Urothelium cell line (cell line): ENCODE measurements around the gene CCNL1.
"Not testable (repeated sequence)": the region's sequence is repeated elsewhere in the genome, so short reads cannot be mapped to it uniquely, and the experiment has no call there.

Source experiments
- DNase-seq: peaks from one replicate; pipeline ENCODE4 v3.0.0; 2011; ENCODE audit warnings: low spot score, mixed read lengths
- FAIRE-seq: peaks from 2 replicates; lab custom pipeline; 2011; peaks lifted over from hg19 to GRCh38; lab: Jason Lieb, UNC

The CCNL1 gene

GRCh38 chr3:157107037-157107436, 52.9 kb downstream of the CCNL1 start:
- FAIRE-seq (no peak), DNase-seq (no peak)

GRCh38 chr3:157104928-157105652, 54.9 kb downstream of the CCNL1 start:
- FAIRE-seq (no peak), DNase-seq (no peak)

DNA sequence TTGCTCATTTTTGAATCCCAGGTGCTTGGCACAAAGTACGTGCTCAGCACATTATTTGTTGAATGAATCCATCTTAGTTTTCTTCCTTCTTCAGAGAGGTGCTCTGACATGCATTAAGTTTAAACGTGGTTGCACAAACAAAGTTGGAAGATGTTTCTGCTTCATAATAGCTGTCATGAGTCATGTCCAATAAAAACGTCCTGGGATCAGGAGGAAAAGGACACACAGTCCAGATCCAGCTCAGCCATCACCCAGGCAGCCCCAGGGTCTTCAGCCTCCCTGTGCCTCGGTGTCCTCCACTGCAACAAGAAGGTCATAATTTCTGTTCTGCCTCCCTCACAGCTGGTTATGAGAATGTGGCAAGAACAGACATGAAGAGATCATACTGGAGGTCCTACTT, 55.4 kb downstream of the CCNL1 start:
- DNase-seq (no peak), FAIRE-seq (no peak)

DNA sequence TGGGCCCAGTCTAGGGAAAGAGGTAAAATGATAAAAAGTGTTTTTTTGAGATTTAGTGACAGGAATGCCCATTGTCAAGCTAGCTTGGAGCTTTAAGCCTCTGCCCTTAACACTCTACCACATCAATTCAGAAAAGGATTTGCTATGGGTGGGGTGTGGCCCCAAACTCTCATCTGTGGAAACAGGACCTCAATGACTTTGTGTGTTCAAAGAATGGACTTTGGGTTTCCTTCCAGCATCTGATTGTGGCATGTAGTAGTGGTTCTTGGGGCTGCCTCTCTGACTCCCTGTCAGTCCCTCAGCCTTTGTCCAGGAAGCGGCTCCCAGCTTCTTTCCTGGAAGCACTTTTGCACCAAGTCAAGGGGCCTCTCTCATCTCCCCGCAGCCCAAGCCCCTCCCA, 56.1 kb downstream of the CCNL1 start:
- DNase-seq: no peak
- FAIRE-seq: no peak

DNA sequence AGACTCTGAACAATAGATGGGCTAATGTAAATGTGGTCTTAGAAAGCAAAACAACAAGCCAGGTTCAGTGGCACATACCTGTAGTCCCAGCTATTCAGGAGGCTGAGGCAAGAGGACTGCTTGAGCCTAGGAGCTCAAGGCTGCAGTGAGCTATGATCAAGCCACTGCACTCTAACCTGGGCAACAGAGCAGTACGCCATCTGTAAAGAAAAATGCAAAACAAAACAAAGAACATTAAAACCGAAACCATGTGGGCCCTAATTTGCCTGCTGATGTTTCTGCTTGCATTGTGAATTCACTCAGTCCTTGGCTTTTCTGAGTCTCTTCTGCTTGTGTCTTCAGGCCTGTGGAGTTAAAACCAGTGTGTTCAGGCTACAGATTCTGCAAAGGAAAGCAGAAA, 56.7 kb downstream of the CCNL1 start:
- FAIRE-seq (no peak), DNase-seq (no peak)

DNA sequence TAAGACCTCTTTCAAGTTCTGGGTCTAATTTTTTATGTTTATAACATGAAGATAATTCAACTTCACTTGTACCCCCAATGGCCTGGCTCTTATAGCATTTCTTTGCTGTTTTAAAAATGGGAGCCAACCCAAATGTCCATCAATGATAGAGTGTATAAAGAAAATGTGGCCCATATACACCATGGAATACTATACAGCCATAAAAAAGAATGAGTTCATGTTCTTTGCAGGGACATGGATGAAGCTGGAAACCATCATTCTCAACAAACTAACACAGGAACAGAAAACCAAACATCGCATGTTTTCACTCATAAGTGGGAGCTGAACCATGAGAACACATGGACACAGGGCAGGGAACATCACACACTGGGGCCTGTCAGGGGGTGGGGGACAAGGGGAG, 57.4 kb downstream of the CCNL1 start:
- DNase-seq, FAIRE-seq: not testable (repeated sequence)

DNA sequence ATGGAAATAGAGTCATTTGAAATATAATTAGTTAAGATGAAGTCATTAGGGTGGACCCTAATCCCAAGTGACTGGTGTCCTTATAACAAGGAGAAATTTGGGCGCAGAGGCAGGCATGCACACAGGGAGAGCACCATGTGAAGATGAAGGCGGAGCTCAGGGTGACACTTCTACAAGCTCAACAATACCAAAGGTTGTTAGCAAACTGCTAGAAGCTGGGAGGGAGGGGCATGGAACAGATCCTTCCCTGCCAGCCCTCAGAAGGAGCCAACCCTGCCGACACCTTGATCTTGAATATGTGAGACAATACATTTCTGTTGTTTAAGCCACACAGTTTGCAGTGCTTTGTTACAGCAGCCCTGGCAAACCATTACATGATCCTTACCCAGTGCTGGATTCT, 57.8 kb downstream of the CCNL1 start:
- no peak for FAIRE-seq
- no peak for DNase-seq

DNA sequence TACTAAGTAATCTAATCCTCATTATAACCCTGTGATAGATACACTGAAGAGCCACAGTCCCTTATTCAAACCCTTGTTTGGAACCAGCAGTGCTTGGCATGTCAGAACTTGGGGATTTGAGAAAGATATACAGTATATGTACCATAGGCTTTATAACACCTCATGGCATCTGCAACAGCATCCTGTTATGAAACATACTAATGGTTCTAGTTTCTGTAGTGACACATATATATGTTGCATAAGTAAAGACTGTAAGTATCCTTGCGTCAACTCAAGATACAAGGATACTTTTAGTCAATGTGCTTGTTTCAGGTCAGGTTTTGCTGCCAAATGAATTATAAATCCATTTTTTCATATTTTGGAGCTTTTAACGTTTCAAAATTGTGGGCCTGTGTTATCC, 58.5 kb downstream of the CCNL1 start:
- FAIRE-seq: no peak
- DNase-seq: no peak

DNA sequence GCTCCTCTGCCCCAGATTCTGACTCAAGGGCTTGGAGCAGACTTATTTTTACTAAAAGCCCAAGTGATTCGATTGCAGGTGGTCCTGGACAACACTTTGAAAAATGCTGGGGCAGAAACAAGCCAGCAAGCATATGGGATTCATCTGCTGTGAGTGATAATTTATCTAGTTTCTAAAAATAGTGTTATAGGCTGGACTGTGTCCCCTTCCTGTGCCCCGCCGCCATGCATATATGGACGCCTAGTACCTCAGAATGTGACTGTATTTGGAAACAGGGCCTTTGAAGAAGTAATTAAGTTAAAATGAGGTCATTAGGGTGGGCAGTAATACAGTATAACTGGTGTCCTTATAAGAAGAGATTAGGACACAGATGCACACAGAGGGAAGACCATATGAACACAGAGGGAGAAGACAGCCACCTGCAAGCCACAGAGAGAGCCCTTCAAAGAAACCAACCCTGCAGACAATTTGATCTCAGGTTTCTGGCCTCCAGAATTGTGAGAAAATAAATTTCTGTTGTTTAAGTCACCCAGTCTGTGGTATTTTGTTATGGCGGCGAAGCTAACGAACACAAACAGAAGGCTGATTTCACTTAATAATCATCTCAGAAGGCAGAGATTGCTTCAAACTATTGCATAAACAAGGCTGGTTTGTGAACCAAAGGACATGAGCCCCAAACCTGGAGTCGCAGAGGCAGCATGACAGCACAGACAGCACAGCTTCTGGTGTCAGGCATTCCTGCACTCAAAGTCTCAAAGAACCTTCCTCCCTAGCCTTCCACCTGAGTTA, 59.1 kb downstream of the CCNL1 start:
- FAIRE-seq: no peak
- no peak for DNase-seq

DNA sequence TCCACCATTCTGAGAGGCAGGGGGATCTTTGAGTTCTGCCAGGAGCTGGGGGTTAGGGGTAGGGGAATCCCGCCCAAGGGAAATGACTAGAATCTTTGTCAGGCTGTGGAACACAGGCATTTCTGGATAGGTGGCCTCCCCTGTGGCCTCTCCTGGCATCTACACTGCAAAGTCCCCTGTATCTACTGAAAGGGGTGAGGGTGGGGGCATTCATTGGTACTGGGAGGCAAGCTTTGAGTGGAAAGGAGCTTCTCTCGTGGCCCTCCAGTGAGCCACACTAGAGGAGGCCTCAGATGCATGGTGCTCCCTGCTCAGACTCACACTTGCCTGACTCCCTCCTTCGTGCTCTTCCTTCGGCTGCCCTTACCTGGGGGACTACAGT, 59.9 kb downstream of the CCNL1 start:
- FAIRE-seq (no peak), DNase-seq (no peak)

DNA sequence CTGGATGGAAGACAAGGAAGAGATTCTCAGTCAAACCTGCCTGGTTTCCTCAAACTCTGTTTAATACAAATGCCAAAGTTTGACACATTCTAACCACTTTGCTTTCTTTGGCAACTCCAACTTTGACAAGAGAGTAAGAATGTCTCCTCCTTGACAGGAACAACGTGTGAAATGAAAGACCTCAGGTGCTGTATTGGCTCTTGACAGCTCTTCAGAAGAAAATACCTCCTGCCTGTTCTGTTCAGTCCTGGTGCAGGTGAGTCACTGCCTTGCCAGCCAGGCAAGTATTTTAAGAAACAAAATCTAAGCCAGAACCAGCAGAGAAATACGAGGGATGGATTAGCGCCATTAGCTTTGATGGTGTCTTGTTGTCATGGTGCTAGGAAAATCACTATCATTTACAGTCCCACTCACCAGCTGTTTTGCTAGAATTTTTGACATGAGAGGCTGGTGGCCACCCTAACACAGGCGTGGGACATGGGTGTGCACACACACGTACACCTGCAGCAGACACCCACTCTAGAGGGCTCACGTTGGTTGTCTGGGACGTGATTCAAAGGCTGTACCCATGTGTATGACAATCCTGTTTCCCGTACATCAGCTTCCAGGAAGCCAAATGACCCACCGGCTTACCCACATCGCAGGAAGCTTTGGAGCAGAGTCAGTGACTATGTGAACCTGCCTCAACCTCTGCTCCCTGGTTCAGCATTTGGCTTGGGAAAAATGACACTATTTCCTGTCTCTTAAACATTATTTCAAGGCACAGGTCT, 60.4 kb downstream of the CCNL1 start:
- no peak for FAIRE-seq
- no peak for DNase-seq

DNA sequence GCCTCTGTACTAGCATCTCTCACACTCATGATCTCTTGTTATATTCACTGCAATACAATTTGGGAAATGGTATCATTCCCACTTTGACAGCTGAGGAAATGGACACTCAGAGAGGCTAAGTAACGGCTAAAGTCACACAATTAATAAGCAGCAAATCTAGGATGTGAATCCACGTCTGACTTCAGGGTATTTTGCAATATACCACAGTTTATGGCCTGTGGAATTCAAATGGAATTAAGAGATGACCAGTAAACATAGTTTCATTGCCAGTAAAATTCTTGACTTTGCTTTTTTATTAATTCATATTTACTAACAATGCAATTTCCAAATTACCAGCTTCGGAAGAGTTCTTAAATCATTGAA, 61.1 kb downstream of the CCNL1 start:
- FAIRE-seq (no peak), DNase-seq (no peak)

- DNase-seq (no peak), FAIRE-seq (no peak)
Measured at GRCh38 chr3:157098121-157098822, 61.7 kb downstream of the CCNL1 start.
